Measurements from ENCODE around the gene SLC35D2.

The SLC35D2 gene

GRCh38 chr9:96383165-96383942 lies at the start of gene SLC35D2:
Gene SLC35D2, minus strand, starts transcription at chr9:96383711. Its CDS starts 77 bp downstream, at chr9:96383634.
- DNase-seq (ENCODE audit: low spot score) = peak; percentile 28

- no peak for DNase-seq (ENCODE audit: low spot score)
Measured at GRCh38 chr9:96430377-96430776, 46.9 kb upstream of the SLC35D2 start.

GRCh38 chr9:96429732-96430131 lies 46.2 kb upstream of the SLC35D2 start:
- DNase-seq (ENCODE audit: low spot score) = no peak

GRCh38 chr9:96425500-96426169 lies 42.1 kb upstream of the SLC35D2 start:
- DNase-seq (ENCODE audit: low spot score) = no peak

GRCh38 chr9:96423985-96424336 lies 40.5 kb upstream of the SLC35D2 start:
- DNase-seq (ENCODE audit: low spot score) = no peak

- DNase-seq (ENCODE audit: low spot score) = no peak
Measured at GRCh38 chr9:96423322-96423984, 39.9 kb upstream of the SLC35D2 start.

- DNase-seq (ENCODE audit: low spot score) = peak; percentile 54
Measured at GRCh38 chr9:96420468-96421219, 37.1 kb upstream of the SLC35D2 start.

GRCh38 chr9:96419691-96419969 lies 36.1 kb upstream of the SLC35D2 start:
- no peak for DNase-seq (ENCODE audit: low spot score)

- DNase-seq (ENCODE audit: low spot score) = peak; percentile 63
Measured at GRCh38 chr9:96418920-96419690, 35.6 kb upstream of the SLC35D2 start.

- DNase-seq (ENCODE audit: low spot score) = peak; percentile 98
Measured at GRCh38 chr9:96418083-96418919, 34.8 kb upstream of the SLC35D2 start, which contains the start of gene ZNF367. Gene ZNF367, minus strand, starts transcription at chr9:96418370. Its CDS starts 338 bp downstream, at chr9:96418032.

GRCh38 chr9:96417661-96418082 lies 34.2 kb upstream of the SLC35D2 start:
- DNase-seq (ENCODE audit: low spot score) = no peak

GRCh38 chr9:96417051-96417586 lies 33.6 kb upstream of the SLC35D2 start:
- DNase-seq (ENCODE audit: low spot score) = peak; percentile 68

GRCh38 chr9:96413302-96414221 lies 30.1 kb upstream of the SLC35D2 start:
- peak; percentile 92 for DNase-seq (ENCODE audit: low spot score)

GRCh38 chr9:96412174-96412913 lies 28.8 kb upstream of the SLC35D2 start:
- peak; percentile 14 for DNase-seq (ENCODE audit: low spot score)

GRCh38 chr9:96411129-96411838 lies 27.8 kb upstream of the SLC35D2 start:
- no peak for DNase-seq (ENCODE audit: low spot score)

GRCh38 chr9:96408409-96409280 lies 25.1 kb upstream of the SLC35D2 start:
- no peak for DNase-seq (ENCODE audit: low spot score)

All from pons (tissue), 1 donor.